B cell (primary cell): ENCODE measurements around the gene NT5C. TPM values are rescaled to one million over a fixed set of nuclear protein-coding genes. Genes with fewer than 3 reads are reported as not detected.

ENCODE experiments used
- ATAC-seq: fragments of 200-7000 bp; cut with Tn5 transposase; one replicate; pipeline ENCODE4 v1.10.0; 2021; ENCODE audit warnings: low read depth, mild to moderate bottlenecking, moderate number of reproducible peaks, moderate library complexity
- CTCF ChIA-PET: fragments of 350-600 bp; sonication (Branson Sonifier 250); formaldehyde crosslinking; loops from one replicate; lab custom pipeline; 2021; ENCODE audit warnings: antibody characterized with exemption, inconsistent platforms; lab: Charles Lee
- POLR2A ChIA-PET: fragments of 350-600 bp; sonication (Branson Sonifier 250); formaldehyde crosslinking; loops from one replicate; lab custom pipeline; 2021; ENCODE audit warnings: antibody characterized with exemption; lab: Charles Lee
- DNase-seq: peaks from one replicate; pipeline ENCODE4 v3.0.0; 2013
- H2AFZ ChIP-seq: 2 replicates; pipeline ENCODE4 v1.6.1; 2012; ENCODE audit warnings: mild to moderate bottlenecking, low read depth, low read length; ENCODE audit not compliant: insufficient read depth, poor library complexity, severe bottlenecking
- H3K27ac ChIP-seq, 2 donors: 1 replicate in 1 of 2; 2 replicates in 1 of 2; pipeline ENCODE4 v1.5.1; 2012 to 2013; ENCODE audit warnings: low read length in 2 of 2, mild to moderate bottlenecking in 2 of 2, moderate library complexity in 1 of 2
- H3K27me3 ChIP-seq, 4 experiments: fragments of 200-600 bp in 1 of 4; sonication (generic) in 1 of 4; replicated peaks in 1 of 4; 1 replicate in 2 of 4; 2 replicates in 2 of 4; pipeline versions ENCODE4 v1.6.1 to v1.7.0; 2013 to 2016; ENCODE audit warnings: low read length in 3 of 4, mild to moderate bottlenecking in 2 of 4, mixed read lengths in 1 of 4, moderate library complexity in 1 of 4; ENCODE audit not compliant: insufficient read depth in 4 of 4, control insufficient read depth in 3 of 4; ENCODE audit errors: control extremely low read depth in 1 of 4
- H3K36me3 ChIP-seq, 2 experiments: replicated peaks in 1 of 2; 1 replicate in 1 of 2; 2 replicates in 1 of 2; pipeline versions ENCODE4 v1.6.1 to v1.7.1; 2013; ENCODE audit warnings: low read length in 1 of 2; ENCODE audit not compliant: insufficient read depth in 2 of 2, control insufficient read depth in 1 of 2; ENCODE audit errors: control extremely low read depth in 1 of 2, extremely low read depth in 1 of 2
- H3K4me1 ChIP-seq, 2 donors: fragments of 200-600 bp in 1 of 2; sonication (generic) in 1 of 2; 1 replicate in 1 of 2; 2 replicates in 1 of 2; pipeline versions ENCODE4 v1.5.1 to v1.6.1; 2013 to 2017; ENCODE audit warnings: low read length in 2 of 2; ENCODE audit not compliant: control insufficient read depth in 2 of 2, insufficient read depth in 2 of 2
- H3K4me2 ChIP-seq: replicated peaks from 2 replicates; pipeline ENCODE3; 2012; ENCODE audit warnings: mild to moderate bottlenecking, low read depth, low read length; ENCODE audit not compliant: poor library complexity, severe bottlenecking
- H3K4me3 ChIP-seq, 5 experiments: fragments of 200-600 bp in 1 of 5; sonication (generic) in 1 of 5; 1 replicate in 3 of 5; 2 replicates in 2 of 5; pipeline versions ENCODE4 v1.5.1 to v1.7.0; 2011 to 2016; ENCODE audit warnings: low read length in 4 of 5, mild to moderate bottlenecking in 4 of 5, low read depth in 2 of 5, control low read depth in 1 of 5, moderate library complexity in 1 of 5; ENCODE audit not compliant: insufficient read depth in 1 of 5; ENCODE audit errors: control extremely low read depth in 1 of 5, extremely low read depth in 1 of 5
- H3K79me2 ChIP-seq: fragments of 200-600 bp; sonication (generic); one replicate; pipeline ENCODE4 v1.6.0; 2016; ENCODE audit warnings: low read length; ENCODE audit not compliant: control insufficient read depth, insufficient read depth
- H3K9ac ChIP-seq: fragments of 200-600 bp; sonication (generic); 2 replicates; pipeline ENCODE4 v1.6.1; 2017; ENCODE audit warnings: mild to moderate bottlenecking, low read length, moderate library complexity
- H3K9me3 ChIP-seq, 3 donors: one replicate each; pipeline versions ENCODE4 v1.6.1 to v1.7.1; 2013; ENCODE audit warnings: low read length in 2 of 3; ENCODE audit not compliant: control insufficient read depth in 2 of 3, insufficient read depth in 1 of 3; ENCODE audit errors: control extremely low read depth in 1 of 3
- H4K20me1 ChIP-seq: 2 replicates; pipeline ENCODE4 v1.6.0; 2012; ENCODE audit warnings: mild to moderate bottlenecking, low read length; ENCODE audit not compliant: insufficient read depth, control insufficient read depth, poor library complexity, severe bottlenecking
- H3K27ac Mint-ChIP-seq: one replicate; pipeline ENCODE4 v1.8.0; 2021; ENCODE audit warnings: mixed read lengths
- H3K27me3 Mint-ChIP-seq: one replicate; pipeline ENCODE4 v1.8.0; 2021; ENCODE audit warnings: mixed read lengths
- H3K4me1 Mint-ChIP-seq: one replicate; pipeline ENCODE4 v1.8.0; 2021; ENCODE audit warnings: mixed read lengths
- H3K4me3 Mint-ChIP-seq: one replicate; pipeline ENCODE4 v1.8.0; 2021; ENCODE audit warnings: mixed read lengths
- H3K9me3 Mint-ChIP-seq: one replicate; pipeline ENCODE4 v1.8.0; 2022; ENCODE audit warnings: mixed read lengths; ENCODE audit not compliant: insufficient read depth
- CTCF ChIP-seq: fragments of 200-600 bp; IDR thresholded peaks from one replicate; pipeline ENCODE4 v1.8.0; 2022; ENCODE audit warnings: antibody characterized with exemption, mild to moderate bottlenecking
- EZH2 ChIP-seq: IDR thresholded peaks from 2 replicates; pipeline ENCODE4 v1.6.1; 2012; ENCODE audit warnings: borderline replicate concordance, low read depth, mild to moderate bottlenecking, moderate library complexity, low read length; ENCODE audit not compliant: insufficient read depth, poor library complexity, severe bottlenecking
- WGBS: methylation state at CpG from one replicate; pipeline ENCODE4 v1.1.5; 2013; ENCODE audit warnings: missing lambda C conversion rate; ENCODE audit not compliant: insufficient coverage; 5-methylcytosine and 5-hydroxymethylcytosine counted together
- intact Hi-C: fragments of 100-400 bp; cut with micrococcal nuclease; formaldehyde crosslinking; loops from one replicate; pipeline ENCODE4 v1.10.0; 2022
- polyA plus RNA-seq: library from polyadenylated mRNA; depleted of rRNA; stranded (reverse); fragments of >200 nt; gene quantifications from 2 replicates; pipeline ENCODE4 v1.2.3, GENCODE V29; 2012
- total RNA-seq, 2 donors: library from RNA; stranded (reverse); fragments of 120-200 nt in 1 of 2; gene quantifications; 1 replicate in 1 of 2; 2 replicates in 1 of 2; pipeline versions ENCODE4 v1.2.3 to v1.2.4, GENCODE V29; 2013 to 2022

The NT5C gene
- total and polyA plus RNA-seq, 2 donors (not counting 1 experiment from before 2014, with no cell fraction given) = 98.9 to 184 TPM

- peaks cover under 1 to 2% of the 10 kb centered on the region in 2 donors for H3K4me1 ChIP-seq
- no peak overlapping the region for H3K27ac Mint-ChIP-seq
- H3K4me3 ChIP-seq = no peak overlapping the region
- CTCF ChIA-PET = interaction anchor here (1.7 kb wide), 1 partner anchor 32 kb away, joined by 10 read pairs; no protein-coding TSS in a partner anchor
- H3K4me2 ChIP-seq = no peak overlapping the region
- H3K9ac ChIP-seq = no peak overlapping the region
- no peak overlapping the region for H2AFZ ChIP-seq
- H3K9me3 ChIP-seq = no peaks in the 10 kb centered on the region
- no peak for TF ChIP-seq EZH2
- TF ChIP-seq CTCF = no peak
- no peak for ATAC-seq
- no peak overlapping the region for H3K4me3 Mint-ChIP-seq
- WGBS = 96% methylated on average over 2 of the region's 3 CpGs
- intact Hi-C loops = no loop called here
- no peak for DNase-seq
- no peaks in the 10 kb centered on the region for H3K27me3 Mint-ChIP-seq
- POLR2A ChIA-PET = no interaction called here
- H4K20me1 ChIP-seq = no peaks in the 10 kb centered on the region
- peaks cover 0 to 35% of the 10 kb centered on the region in 2 experiments for H3K36me3 ChIP-seq
- H3K27me3 ChIP-seq = no peaks in the 10 kb centered on the region
- H3K79me2 ChIP-seq = peaks cover 14% of the 10 kb centered on the region
- peaks cover 7% of the 10 kb centered on the region for H3K4me1 Mint-ChIP-seq
- H3K9me3 Mint-ChIP-seq = no peaks in the 10 kb centered on the region
- no peak overlapping the region for H3K27ac ChIP-seq
Measured at GRCh38 chr17:75146592-75146991, 15.1 kb upstream of the NT5C start.

- Mint-ChIP-seq H3K27me3 (no peaks in the 10 kb centered on the region), H3K4me1 (peaks cover 18% of the 10 kb centered on the region), H3K9me3 (no peaks in the 10 kb centered on the region), H3K4me3 (no peak overlapping the region), H3K27ac (no peak overlapping the region)
- Histone ChIP-seq H3K27ac (no peak overlapping the region), H3K4me2 (no peak overlapping the region), H4K20me1 (no peaks in the 10 kb centered on the region), H2AFZ (no peak overlapping the region), H3K27me3 (no peaks in the 10 kb centered on the region), H3K36me3 (peaks cover 0 to 35% of the 10 kb centered on the region in 2 experiments), H3K9me3 (peaks cover 0 to 5% (median 0%) of the 10 kb centered on the region in 3 donors), H3K4me3 (no peak overlapping the region), H3K4me1 (peaks cover 14 to 15% of the 10 kb centered on the region in 2 donors), H3K9ac (no peak overlapping the region), H3K79me2 (peaks cover 5% of the 10 kb centered on the region)
- WGBS = 100% methylated on average over 4 of the region's 11 CpGs
- ChIA-PET POLR2A (interaction anchor here (0.6 to 0.7 kb wide), 2 partner anchors 15 to 18 kb away, joined by 5 to 8 read pairs; no protein-coding TSS in a partner anchor), CTCF (interaction anchor here (0.7 to 1.7 kb wide), 3 partner anchors 13 to 57 kb away, joined by 3 to 10 read pairs (median 4); partner anchors contain the start of gene NT5C)
- TF ChIP-seq CTCF (no peak), EZH2 (no peak)
- ATAC-seq (no peak), DNase-seq (no peak)
- intact Hi-C loops = no loop called here
Measured at GRCh38 chr17:75144816-75145512, 13.4 kb upstream of the NT5C start.
